Activated CD8-positive, alpha-beta memory T cell treated with anti-CD3 and anti-CD28 coated beads for 24 hours (primary cell): ENCODE measurements around the gene ERCC6.

ENCODE experiments used
- DNase-seq: peaks from one replicate; pipeline ENCODE4 v3.0.0-alpha.2; 2020

ERCC6 gene

GRCh38 chr10:49508249-49508648 is 30.7 kb downstream of the ERCC6 start:
- DNase-seq = no peak

DNA sequence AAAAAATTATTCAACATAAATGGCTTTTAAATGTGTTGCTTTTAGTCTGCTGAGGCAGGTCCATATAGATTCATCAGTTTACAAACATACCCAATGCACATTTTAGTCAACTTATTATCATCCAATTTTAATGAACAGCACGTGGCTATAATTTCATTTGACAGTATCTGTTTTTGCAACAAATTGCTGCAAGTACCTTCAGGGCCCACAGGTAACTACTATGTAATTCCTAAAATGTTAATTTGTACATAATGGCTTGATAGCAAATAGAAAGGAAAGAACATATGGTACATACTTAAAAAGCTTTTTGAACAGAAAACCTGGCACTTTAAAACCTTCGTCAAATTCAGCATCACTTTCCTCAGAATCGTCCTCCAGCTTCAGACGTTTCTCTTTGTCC is 33.3 kb downstream of the ERCC6 start:
- no peak for DNase-seq

- DNase-seq = no peak
Observed at GRCh38 chr10:49505076-49505475, 33.8 kb downstream of the ERCC6 start.

DNA sequence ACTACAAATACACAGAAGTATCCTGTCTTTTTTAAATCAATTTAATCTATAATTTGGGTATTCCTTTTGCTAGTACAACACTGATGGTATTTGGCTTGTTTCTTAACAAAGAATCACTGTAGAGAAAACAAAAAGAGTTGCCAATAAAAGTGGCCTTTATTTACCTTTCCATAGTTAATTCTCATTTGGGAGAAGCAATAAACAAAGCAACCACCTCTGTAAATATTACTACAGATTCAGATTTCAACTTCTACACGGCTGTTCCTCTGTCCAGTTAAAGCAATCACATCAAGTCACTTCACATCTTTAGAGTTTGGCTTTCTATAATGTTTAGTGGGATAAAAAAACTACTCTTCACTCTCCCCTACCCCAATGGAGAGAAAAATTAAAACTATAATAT is 34.4 kb downstream of the ERCC6 start:
- DNase-seq = no peak

DNA sequence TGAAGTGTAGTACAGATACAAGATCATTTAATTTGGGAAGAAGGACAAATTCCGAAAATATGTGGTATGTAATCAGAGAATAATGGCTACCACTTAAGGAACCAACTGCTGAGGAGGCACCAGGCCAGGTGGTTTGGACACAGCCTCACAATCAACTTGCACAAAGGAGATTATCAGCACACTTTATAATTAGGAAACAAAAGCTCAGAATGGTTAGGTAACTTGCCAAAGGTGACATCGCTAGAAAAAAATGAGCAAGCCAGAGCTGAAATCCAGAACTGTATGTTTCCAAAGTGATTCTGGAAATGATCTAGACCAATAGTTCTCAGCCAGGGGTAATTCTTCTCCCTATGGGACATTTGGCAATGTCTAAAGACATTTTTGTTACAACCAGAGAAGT is 36.6 kb downstream of the ERCC6 start:
- DNase-seq = no peak

DNA sequence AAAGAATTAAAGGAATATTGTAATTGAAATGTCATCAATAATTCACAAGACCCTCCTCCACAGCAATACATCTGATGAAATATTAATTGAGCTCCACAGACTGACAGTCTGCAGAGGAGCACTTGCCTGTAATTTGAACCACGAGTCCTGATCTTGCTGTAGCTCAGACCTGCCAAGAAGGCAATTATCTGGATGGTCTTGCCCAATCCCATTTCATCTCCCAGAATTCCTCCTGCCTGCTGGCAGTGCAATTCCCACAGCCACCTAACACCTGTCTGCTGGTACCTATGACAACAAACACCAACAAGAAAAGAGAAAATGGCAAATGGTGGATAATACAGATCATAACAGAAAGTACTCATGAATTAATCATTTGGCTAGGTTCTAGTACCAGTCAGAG is 38.5 kb downstream of the ERCC6 start:
- no peak for DNase-seq

GRCh38 chr10:49499305-49499851 is 39.5 kb downstream of the ERCC6 start:
- no peak for DNase-seq

- no peak for DNase-seq
Observed at GRCh38 chr10:49498425-49498824, 40.5 kb downstream of the ERCC6 start.

- no peak for DNase-seq
Observed at GRCh38 chr10:49497358-49497757, 41.6 kb downstream of the ERCC6 start.

DNA sequence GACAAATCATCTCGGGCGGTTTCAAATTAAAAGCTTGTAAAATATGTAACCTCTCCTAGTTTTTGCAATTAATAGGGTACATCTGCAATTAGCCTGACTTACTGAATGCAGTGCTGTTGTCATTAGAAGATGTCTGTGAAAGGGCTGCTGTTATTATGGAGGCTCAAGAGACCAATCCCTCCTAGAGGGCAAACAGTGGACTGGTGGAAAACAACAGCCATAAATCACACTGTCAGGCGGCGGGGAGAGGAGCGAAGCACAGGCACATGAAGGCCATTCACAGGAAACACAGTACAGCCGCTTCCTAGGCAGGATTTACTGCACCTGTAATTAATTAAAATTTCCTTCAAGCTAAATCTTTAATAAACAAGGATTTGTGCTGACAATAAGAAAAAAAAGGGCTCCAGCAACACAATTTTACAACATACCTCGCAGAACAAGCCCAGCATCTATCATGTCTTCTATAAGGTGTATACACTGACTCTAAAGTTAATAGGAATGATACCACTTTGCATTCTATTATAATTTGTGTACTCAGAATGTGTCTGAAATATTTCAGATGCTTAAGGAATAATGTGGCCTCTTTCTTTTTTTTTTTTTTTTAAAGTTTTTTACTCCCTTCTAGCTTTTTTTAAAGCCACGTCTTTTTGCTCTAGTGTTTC is 50.7 kb downstream of the ERCC6 start:
- DNase-seq = no peak

DNA sequence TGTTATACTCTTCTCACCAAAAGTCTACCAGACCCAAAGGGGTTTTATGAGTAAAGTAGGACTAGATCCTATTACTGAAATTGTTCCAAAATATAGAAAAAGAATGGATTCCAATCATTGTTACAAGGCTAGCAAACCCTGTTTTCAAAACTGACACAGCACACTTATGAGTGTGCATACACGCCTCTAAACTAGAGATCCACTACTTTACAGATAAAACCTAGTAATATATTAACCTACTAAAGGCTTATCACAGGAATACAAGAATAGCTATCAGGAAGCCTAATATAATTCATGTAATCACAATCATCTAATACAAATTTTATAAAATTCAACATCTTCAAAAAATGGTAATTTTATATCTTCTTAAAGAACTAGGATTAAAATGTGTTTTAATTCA is 52.2 kb downstream of the ERCC6 start:
- no peak for DNase-seq

DNA sequence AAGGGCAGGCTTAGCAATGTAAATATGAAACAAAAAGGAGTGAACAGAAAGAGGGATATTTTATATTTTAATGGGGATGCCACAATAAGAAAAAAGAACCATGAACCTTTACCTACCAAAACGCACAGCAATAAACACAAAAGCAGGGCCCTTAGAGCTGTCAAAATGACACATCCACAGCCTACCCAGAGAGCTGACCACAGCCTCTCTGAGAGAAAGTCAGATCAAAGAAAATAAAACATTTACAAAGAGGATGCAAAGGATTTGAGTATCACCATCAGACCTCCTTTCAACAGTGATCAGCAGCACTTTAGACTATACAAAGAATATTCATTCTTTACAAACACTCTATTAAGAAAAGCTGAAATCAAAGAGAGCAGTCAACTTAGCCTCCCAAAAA is 52.9 kb downstream of the ERCC6 start:
- DNase-seq = no peak

DNA sequence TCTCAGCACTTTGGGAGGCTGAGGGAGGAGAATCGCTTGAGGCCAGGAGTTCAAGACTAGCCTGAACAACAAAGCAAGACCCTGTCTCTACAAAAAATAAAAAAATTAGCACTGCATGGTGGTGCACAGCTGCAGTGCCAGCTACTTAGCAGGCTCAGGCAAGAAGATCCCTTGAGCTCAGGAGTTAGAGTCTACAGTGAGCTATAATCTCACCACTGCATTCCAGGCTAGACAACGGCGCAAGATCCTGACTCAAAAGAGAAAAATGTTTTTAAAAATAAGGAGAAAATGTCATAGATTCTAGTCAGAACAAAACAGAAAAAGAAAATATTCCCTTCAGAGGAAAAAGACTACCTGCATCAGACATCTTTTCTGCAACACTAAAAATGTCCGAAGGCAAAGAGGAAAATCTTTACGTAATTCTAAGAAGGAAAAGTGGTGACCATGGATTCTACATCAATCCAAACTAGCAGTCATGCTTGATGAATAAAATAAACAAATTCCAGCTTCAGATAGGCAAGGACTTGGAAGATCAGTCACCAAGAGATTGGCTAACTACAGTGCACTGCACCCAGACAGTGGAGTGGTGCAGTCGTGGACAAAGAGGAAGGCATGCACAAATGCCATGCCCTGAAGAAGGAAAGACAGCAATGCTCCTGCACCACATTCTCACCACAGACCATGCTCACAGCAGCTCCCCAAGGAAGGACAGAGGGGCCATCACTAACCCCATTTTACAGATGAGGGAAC is 54.3 kb downstream of the ERCC6 start:
- DNase-seq = no peak

DNA sequence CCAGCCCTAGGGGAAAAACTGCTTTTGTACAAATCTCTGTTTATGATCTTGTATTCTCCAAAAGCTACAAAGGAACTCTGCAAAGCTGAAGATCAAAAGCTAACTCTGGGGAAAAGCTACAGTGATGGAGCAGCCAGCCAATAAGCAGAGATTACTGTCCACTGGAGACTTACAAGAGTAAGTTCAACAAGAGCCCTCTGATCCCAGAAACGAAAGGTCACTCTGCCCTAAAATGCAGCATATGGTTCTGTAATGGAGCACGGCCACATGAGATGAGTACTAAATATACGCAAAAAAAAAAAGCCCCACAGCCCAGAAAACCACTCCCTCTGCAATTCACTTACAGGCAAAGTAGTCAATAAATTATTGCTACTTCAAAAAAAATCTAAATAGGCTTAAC is 60.1 kb downstream of the ERCC6 start:
- no peak for DNase-seq

- no peak for DNase-seq
Observed at GRCh38 chr10:49474901-49475300, 64.0 kb downstream of the ERCC6 start.

- no peak for DNase-seq
Observed at GRCh38 chr10:49471532-49471931, 67.4 kb downstream of the ERCC6 start.

GRCh38 chr10:49465736-49466135 is 73.2 kb downstream of the ERCC6 start:
- no peak for DNase-seq
